Tibial artery (tissue), 4 donors: ENCODE results near the gene RELN.

Experiments
- DNase-seq, 2 donors: peaks; one replicate each; pipeline ENCODE4 v3.0.0-alpha.2; 2019
- H3K27ac ChIP-seq, 2 donors: fragments of 200-600 bp; sonication (generic) in 1 of 2; 1 replicate in 1 of 2; 2 replicates in 1 of 2; pipeline ENCODE4 v1.5.1; 2018 to 2019; ENCODE audit warnings: mild to moderate bottlenecking in 1 of 2
- H3K27me3 ChIP-seq, 2 donors: fragments of 200-600 bp; sonication (generic) in 1 of 2; one replicate each; pipeline versions ENCODE4 v1.5.1 to v1.6.0; 2016 to 2019
- H3K36me3 ChIP-seq, 3 donors: fragments of 200-600 bp; sonication (generic) in 2 of 3; one replicate each; pipeline ENCODE4 v1.5.1; 2016 to 2019; ENCODE audit warnings: mild to moderate bottlenecking in 2 of 3
- H3K4me1 ChIP-seq, 4 donors: fragments of 200-600 bp; sonication (generic) in 2 of 4; 1 replicate in 3 of 4; 2 replicates in 1 of 4; pipeline ENCODE4 v1.5.1; 2016 to 2019
- H3K4me3 ChIP-seq, 2 donors: fragments of 200-600 bp; sonication (generic) in 1 of 2; 1 replicate in 1 of 2; 2 replicates in 1 of 2; pipeline ENCODE4 v1.5.1; 2018 to 2019; ENCODE audit warnings: mild to moderate bottlenecking in 2 of 2
- H3K9me3 ChIP-seq, 3 donors: fragments of 200-600 bp; sonication (generic) in 1 of 3; one replicate each; pipeline ENCODE4 v1.5.1; 2016 to 2019
- CTCF ChIP-seq, 2 experiments: fragments of 200-600 bp in 1 of 2; fragments of 450-650 bp in 1 of 2; IDR thresholded peaks; one replicate each; pipeline ENCODE4 v1.5.1; 2017 to 2019; ENCODE audit warnings: antibody characterized with exemption in 2 of 2, mild to moderate bottlenecking in 1 of 2, moderate library complexity in 1 of 2
- intact Hi-C: fragments of 100-400 bp; cut with DNase I; formaldehyde crosslinking; loops from one replicate; pipeline ENCODE4 v1.15.0; 2023; ENCODE audit warnings: low total_unique reads

The RELN gene

GRCh38 chr7:103437623-103438022 lies 551.8 kb downstream of the RELN start:
- Histone ChIP-seq H3K4me3 (no peak overlapping the region), H3K27me3 (no peaks in the 10 kb centered on the region), H3K9me3 (no peaks in the 10 kb centered on the region), H3K27ac (no peak overlapping the region), H3K4me1 (no peaks in the 10 kb centered on the region), H3K36me3 (no peaks in the 10 kb centered on the region)
- intact Hi-C loops: no loop called here
- no peak for TF ChIP-seq CTCF (IDR thresholded peaks at IDR 0.05)
- DNase-seq: no peak

- Histone ChIP-seq H3K27me3 (no peaks in the 10 kb centered on the region), H3K27ac (no peak overlapping the region), H3K9me3 (no peaks in the 10 kb centered on the region), H3K4me1 (no peaks in the 10 kb centered on the region), H3K4me3 (no peak overlapping the region), H3K36me3 (no peaks in the 10 kb centered on the region)
- TF ChIP-seq CTCF (IDR thresholded peaks at IDR 0.05): no peak
- intact Hi-C loops: no loop called here
- no peak for DNase-seq
These were observed 556.7 kb downstream of the RELN start for GRCh38 chr7:103432712-103433111.

GRCh38 chr7:103425177-103425576 lies 564.3 kb downstream of the RELN start:
- no peak for DNase-seq
- Histone ChIP-seq H3K36me3 (no peaks in the 10 kb centered on the region), H3K27me3 (no peaks in the 10 kb centered on the region), H3K27ac (no peak overlapping the region), H3K4me3 (no peak overlapping the region), H3K4me1 (no peaks in the 10 kb centered on the region), H3K9me3 (no peaks in the 10 kb centered on the region)
- intact Hi-C loops: no loop called here
- TF ChIP-seq CTCF (IDR thresholded peaks at IDR 0.05): no peak

GRCh38 chr7:103423467-103424179 lies 565.8 kb downstream of the RELN start:
- H3K4me3 ChIP-seq: no peak overlapping the region
- H3K27me3 ChIP-seq: peaks cover 0 to 3% of the 10 kb centered on the region in 2 donors
- no peaks in the 10 kb centered on the region for H3K36me3 ChIP-seq
- no peak for DNase-seq
- TF ChIP-seq CTCF (IDR thresholded peaks at IDR 0.05): no peak
- no peaks in the 10 kb centered on the region for H3K4me1 ChIP-seq
- intact Hi-C loops: no loop called here
- no peak overlapping the region for H3K27ac ChIP-seq
- no peaks in the 10 kb centered on the region for H3K9me3 ChIP-seq
